ENCODE results near the gene SEL1L3. TPM values are rescaled to one million over a fixed set of nuclear protein-coding genes. Genes with fewer than 3 reads are reported as not detected.

SEL1L3 gene
- total RNA-seq, 1 experiment from 2014 or later: 48.3 TPM

GRCh38 chr4:25901030-25901430 lies 38.2 kb upstream of the SEL1L3 start:
- H3K79me1 ChIP-seq (ENCODE audit: insufficient read depth, low read depth, low read length, poor library complexity, severe bottlenecking): no peaks in the 10 kb centered on the region
- no peaks in the 10 kb centered on the region for H3K27me3 ChIP-seq (ENCODE audit: insufficient read depth, low read length)
- H3K23ac ChIP-seq (ENCODE audit: insufficient read length, low read depth, low read length): no peak overlapping the region
- no peaks in the 10 kb centered on the region for H3K23me2 ChIP-seq (ENCODE audit: insufficient read length, low read depth, low read length, poor library complexity, severe bottlenecking)
- H4K20me1 ChIP-seq (ENCODE audit: control insufficient read depth, insufficient read depth, insufficient read length): no peaks in the 10 kb centered on the region
- H3K4me2 ChIP-seq (ENCODE audit: insufficient read depth, insufficient read length, low read length): no peak overlapping the region
- H4K8ac ChIP-seq (replicated peaks; ENCODE audit: insufficient read length, low read depth, low read length): no peak overlapping the region
- H2BK5ac ChIP-seq (ENCODE audit: insufficient read length, low read length): no peak overlapping the region
- H3K27ac Mint-ChIP-seq: no peak overlapping the region
- no peak overlapping the region for H3K18ac ChIP-seq (ENCODE audit: insufficient read length, low read depth, low read length)
- no peak overlapping the region for H2BK120ac ChIP-seq (ENCODE audit: low read depth, low read length, poor library complexity, severe bottlenecking)
- H4K91ac ChIP-seq (ENCODE audit: insufficient read length, low read depth, low read length): no peak overlapping the region
- no peaks in the 10 kb centered on the region; the same call in 1 of the 2 replicates for H3K27me3 Mint-ChIP-seq (ENCODE audit: low read depth)
- H2BK15ac ChIP-seq (ENCODE audit: low read depth, low read length): no peak overlapping the region
- no peak overlapping the region for H2AFZ ChIP-seq (ENCODE audit: low read length)
- H3K9ac ChIP-seq (ENCODE audit: extremely low read depth, insufficient read length, low read length): no peak overlapping the region
- DNase-seq: no peak
- no peak overlapping the region for H3T11ph ChIP-seq (ENCODE audit: low read length)
- H3K4me1 ChIP-seq (ENCODE audit: insufficient read depth, low read length): no peaks in the 10 kb centered on the region
- no peak overlapping the region for H3K4ac ChIP-seq (ENCODE audit: low read depth, low read length)
- H4K5ac ChIP-seq (ENCODE audit: insufficient read length, low read depth, low read length): no peak overlapping the region
- no peaks in the 10 kb centered on the region for H3K36me3 Mint-ChIP-seq (ENCODE audit: insufficient read depth in 1 of 3, low read depth in 3 of 3)
- H3K4me1 Mint-ChIP-seq: peaks cover 9 to 13% of the 10 kb centered on the region in 2 experiments
- H2AK5ac ChIP-seq (ENCODE audit: insufficient read length, low read length): no peak overlapping the region
- H3K14ac ChIP-seq (ENCODE audit: insufficient read depth, low read length): no peak overlapping the region
- no peak overlapping the region for H3K27ac ChIP-seq (ENCODE audit: insufficient read length, low read depth, low read length)
- no peaks in the 10 kb centered on the region for H3K9me3 Mint-ChIP-seq
- no peak for TF ChIP-seq CTCF (conservative IDR thresholded peaks at IDR 0.05)
- no peak overlapping the region for H2BK12ac ChIP-seq (ENCODE audit: insufficient read length, low read depth, low read length)
- H3K4me3 Mint-ChIP-seq: no peak overlapping the region
- no peaks in the 10 kb centered on the region for H3K79me2 ChIP-seq (ENCODE audit: insufficient read depth, low read length)
- no CpG with 5 or more reads among the region's 10 CpGs for WGBS (ENCODE audit: extremely low coverage, insufficient read length, low lambda C conversion rate)
- H3K56ac ChIP-seq (ENCODE audit: insufficient read length, low read depth, low read length): no peak overlapping the region
- H3K9me3 ChIP-seq (ENCODE audit: control insufficient read depth, low read depth, low read length): no peaks in the 10 kb centered on the region
- H2BK20ac ChIP-seq (ENCODE audit: low read depth, low read length, poor library complexity, severe bottlenecking): no peak overlapping the region

All from H9 (cell line).